Vagina (tissue), 2 donors: ENCODE results near the gene F2R.

Experiments
- CTCF ChIP-seq, 3 experiments: fragments of 450-650 bp in 2 of 3; fragments of 200-600 bp in 1 of 3; sonication (generic) in 1 of 3; IDR thresholded peaks; one replicate each; pipeline ENCODE4 v1.5.1; 2017 to 2019; ENCODE audit warnings: antibody characterized with exemption in 3 of 3, mild to moderate bottlenecking in 2 of 3, moderate library complexity in 2 of 3
- POLR2A ChIP-seq, 2 donors: fragments of 450-650 bp; IDR thresholded peaks; one replicate each; pipeline ENCODE4 v1.6.1; 2017; ENCODE audit warnings: antibody characterized with exemption in 2 of 2, mild to moderate bottlenecking in 2 of 2, moderate library complexity in 2 of 2
- POLR2AphosphoS5 ChIP-seq, 2 donors: sonication (generic); formaldehyde crosslinking; IDR thresholded peaks; one replicate each; pipeline ENCODE4 v1.9.0; 2017; ENCODE audit warnings: antibody characterized with exemption in 2 of 2, mild to moderate bottlenecking in 2 of 2, low read depth in 1 of 2; ENCODE audit not compliant: insufficient read depth in 1 of 2

- TF ChIP-seq CTCF (IDR thresholded peaks at IDR 0.05) (no peak), POLR2A (IDR thresholded peaks at IDR 0.05) (no peak), POLR2AphosphoS5 (IDR thresholded peaks at IDR 0.05; ENCODE audit: insufficient read depth in 1 of 2, low read depth in 1 of 2) (no peak)
Measured at GRCh38 chr5:76762484-76762883, 46.6 kb downstream of the F2R start.
